Keratinocyte (primary cell): ENCODE data around the gene VPS37B. TPM values are rescaled to one million over a fixed set of nuclear protein-coding genes. Genes with fewer than 3 reads are reported as not detected.

ENCODE experiments used
- DNase-seq: peaks from one replicate; pipeline ENCODE4 v3.0.0-alpha.2; 2011; ENCODE audit warnings: low read depth, missing footprints, low spot score
- FAIRE-seq: peaks from 2 replicates; lab custom pipeline; 2011; peaks lifted over from hg19 to GRCh38; lab: Jason Lieb, UNC
- H2AFZ ChIP-seq: 2 replicates; pipeline ENCODE4 v1.6.0; 2012; ENCODE audit warnings: low read length, control low read depth, inconsistent platforms; ENCODE audit not compliant: control insufficient read depth
- H3K27ac ChIP-seq: 2 replicates; pipeline ENCODE4 v1.5.1; 2011; ENCODE audit warnings: low read length; ENCODE audit not compliant: control insufficient read depth, insufficient read depth
- H3K27me3 ChIP-seq: 3 replicates; pipeline ENCODE4 v1.6.0; 2011; ENCODE audit warnings: low read length; ENCODE audit not compliant: control insufficient read depth, insufficient read depth; ENCODE audit errors: extremely low read depth
- H3K36me3 ChIP-seq, 2 experiments: 2 replicates in 1 of 2; 3 replicates in 1 of 2; pipeline ENCODE4 v1.5.1; 2011; ENCODE audit warnings: low read length in 2 of 2, mild to moderate bottlenecking in 1 of 2; ENCODE audit not compliant: control insufficient read depth in 2 of 2, insufficient read depth in 2 of 2; ENCODE audit errors: extremely low read depth in 1 of 2
- H3K4me1 ChIP-seq: 3 replicates; pipeline ENCODE4 v1.5.1; 2011; ENCODE audit warnings: low read length; ENCODE audit not compliant: control insufficient read depth, insufficient read depth; ENCODE audit errors: extremely low read depth
- H3K4me2 ChIP-seq: 3 replicates; pipeline ENCODE4 v1.6.0; 2011; ENCODE audit warnings: low read depth, low read length; ENCODE audit not compliant: control insufficient read depth, insufficient read depth; ENCODE audit errors: extremely low read depth
- H3K4me3 ChIP-seq, 3 experiments: fragments of 200-600 bp in 1 of 3; sonication (generic) in 1 of 3; 2 replicates in 2 of 3; 3 replicates in 1 of 3; pipeline ENCODE4 v1.5.1; 2011 to 2016; ENCODE audit warnings: low read length in 3 of 3, mild to moderate bottlenecking in 3 of 3, control low read depth in 2 of 3, inconsistent platforms in 1 of 3, low read depth in 1 of 3, mixed read lengths in 1 of 3, mixed run types in 1 of 3, moderate library complexity in 1 of 3; ENCODE audit not compliant: control insufficient read depth in 2 of 3, insufficient read depth in 2 of 3; ENCODE audit errors: extremely low read depth in 1 of 3
- H3K79me2 ChIP-seq: 2 replicates; pipeline ENCODE4 v1.6.0; 2012; ENCODE audit warnings: low read length; ENCODE audit not compliant: control insufficient read depth, insufficient read depth
- H3K9ac ChIP-seq: 3 replicates; pipeline ENCODE4 v1.6.0; 2011; ENCODE audit warnings: low read length; ENCODE audit not compliant: control insufficient read depth, insufficient read depth; ENCODE audit errors: extremely low read depth
- H3K9me1 ChIP-seq: 3 replicates; pipeline ENCODE4 v1.6.0; 2011; ENCODE audit warnings: low read length; ENCODE audit not compliant: control insufficient read depth, insufficient read depth; ENCODE audit errors: extremely low read depth
- H3K9me3 ChIP-seq: 2 replicates; pipeline ENCODE4 v1.5.1; 2012; ENCODE audit warnings: low read depth, low read length; ENCODE audit not compliant: control insufficient read depth
- H4K20me1 ChIP-seq: 3 replicates; pipeline ENCODE4 v1.6.0; 2011; ENCODE audit warnings: low read length; ENCODE audit not compliant: control insufficient read depth, insufficient read depth; ENCODE audit errors: extremely low read depth
- CTCF ChIP-seq, 3 experiments: IDR thresholded peaks in 1 of 3; conservative IDR thresholded peaks in 1 of 3; optimal IDR thresholded peaks in 1 of 3; 2 replicates in 2 of 3; 3 replicates in 1 of 3; pipeline versions ENCODE3 to v1.5.1; 2011; ENCODE audit warnings: low read length in 3 of 3, mild to moderate bottlenecking in 3 of 3, moderate library complexity in 2 of 3, control low read depth in 1 of 3, inconsistent platforms in 1 of 3; ENCODE audit not compliant: insufficient read depth in 2 of 3; ENCODE audit errors: extremely low read depth in 1 of 3
- EZH2 ChIP-seq: IDR thresholded peaks from one replicate; pipeline ENCODE4 v1.6.1; 2012; ENCODE audit warnings: inconsistent platforms, mild to moderate bottlenecking, low read length, moderate library complexity
- dilution Hi-C: fragments of 300-500 bp; cut with MboI; formaldehyde crosslinking; loops from one replicate; pipeline ENCODE4 v1.7.0; 2020; ENCODE audit warnings: low sequenced_read_pairs; ENCODE audit not compliant: extremely low pct_ligation_motif_present
- polyA plus RNA-seq, 5 experiments: library from polyadenylated mRNA; depleted of rRNA in 3 of 5; stranded (reverse) in 3 of 5; stranded (forward) in 1 of 5; unstranded in 1 of 5; fragments of >200 nt; gene quantifications; 1 replicate in 1 of 5; 2 replicates in 3 of 5; 3 replicates in 1 of 5; pipeline versions ENCODE4 v1.2.1 to v1.2.3, GENCODE V29; 2011 to 2012; ENCODE audit warnings: missing spikeins in 2 of 5, low read depth in 1 of 5, low replicate concordance in 1 of 5

The VPS37B gene
- polyA plus RNA-seq, 1 donor (not counting 4 experiments of a cell fraction or from before 2014, with no cell fraction given) = 34.1 TPM

DNA sequence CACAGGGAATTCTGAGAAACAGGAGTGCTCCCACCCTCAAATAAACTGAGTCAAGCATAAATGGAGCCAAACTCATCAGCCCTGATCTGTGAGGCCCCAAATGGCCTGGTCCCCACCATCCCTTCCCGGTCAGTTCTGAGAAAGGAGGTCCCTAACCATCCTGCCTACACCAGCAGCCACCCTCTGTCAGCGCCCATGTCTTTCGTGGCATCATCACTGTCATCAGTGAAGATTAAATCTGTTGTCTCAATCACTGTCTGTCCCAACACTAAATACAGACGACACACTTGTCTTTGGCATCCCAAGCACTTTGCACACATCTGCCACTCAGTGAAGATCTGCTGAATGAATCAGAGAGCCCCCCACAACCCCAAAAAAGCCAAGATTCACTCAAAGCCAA lies 22.4 kb downstream of the VPS37B start:
- Histone ChIP-seq H3K4me2 (peak overlapping the region; percentile 25), H4K20me1 (peaks cover 13% of the 10 kb centered on the region), H3K9me1 (peaks cover 6% of the 10 kb centered on the region), H3K4me3 (no peak overlapping the region), H3K9me3 (no peaks in the 10 kb centered on the region), H3K4me1 (peaks cover 51% of the 10 kb centered on the region), H3K27me3 (no peaks in the 10 kb centered on the region), H3K9ac (peak overlapping the region; percentile 30), H2AFZ (no peak overlapping the region), H3K27ac (peak overlapping the region; percentile 91), H3K79me2 (peaks cover 98% of the 10 kb centered on the region), H3K36me3 (peaks cover 12 to 46% of the 10 kb centered on the region in 2 experiments)
- no peak for FAIRE-seq
- TF ChIP-seq EZH2 (no peak), CTCF (optimal IDR thresholded peaks at IDR 0.05 in 1 of 3, IDR thresholded peaks at IDR 0.05 in 1 of 3, conservative IDR thresholded peaks at IDR 0.05 in 1 of 3; ENCODE audit: extremely low read depth in 1 of 3, insufficient read depth in 2 of 3, low read length in 3 of 3) (no peak)
- dilution Hi-C loops = no loop called here
- DNase-seq = no peak

DNA sequence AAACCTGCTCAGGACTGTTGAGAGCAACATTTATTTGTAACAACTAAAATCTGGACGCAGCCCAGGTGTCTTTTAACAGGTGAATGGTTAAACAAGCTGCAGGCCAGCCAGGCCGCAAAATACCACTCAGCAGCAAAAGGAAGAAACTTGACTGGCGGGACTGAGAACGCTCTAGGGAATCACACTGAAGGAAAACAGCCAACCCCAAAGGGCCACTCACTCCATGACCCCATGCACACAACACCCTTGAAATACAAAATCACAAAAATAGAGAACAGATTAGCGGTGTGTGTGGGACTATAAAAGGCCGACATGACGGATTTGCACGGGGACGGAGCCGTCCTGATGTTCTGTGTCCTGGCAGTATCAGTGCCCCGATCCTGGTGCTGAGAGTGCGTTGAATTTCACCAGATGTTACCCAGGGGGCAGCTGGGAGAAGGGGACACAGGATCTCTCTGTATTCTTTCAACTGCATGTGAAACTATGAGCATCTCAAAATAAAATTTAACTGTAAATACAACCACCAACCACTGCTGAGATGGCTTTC lies 23.0 kb downstream of the VPS37B start:
- Histone ChIP-seq H2AFZ (no peak overlapping the region), H3K4me1 (peaks cover 57% of the 10 kb centered on the region), H3K9me1 (peaks cover 6% of the 10 kb centered on the region), H3K36me3 (peaks cover 12 to 51% of the 10 kb centered on the region in 2 experiments), H3K4me2 (peak overlapping the region; percentile 99), H3K9ac (peak overlapping the region; percentile 85), H4K20me1 (peaks cover 13% of the 10 kb centered on the region), H3K4me3 (peak overlapping the region in 1 of 3 experiments; percentile 70), H3K27me3 (no peaks in the 10 kb centered on the region), H3K9me3 (no peaks in the 10 kb centered on the region), H3K79me2 (peaks cover 95% of the 10 kb centered on the region), H3K27ac (peak overlapping the region; percentile 91)
- DNase-seq (no peak), FAIRE-seq (no peak)
- dilution Hi-C loops = no loop called here
- TF ChIP-seq EZH2 (no peak), CTCF (optimal IDR thresholded peaks at IDR 0.05 in 1 of 3, IDR thresholded peaks at IDR 0.05 in 1 of 3, conservative IDR thresholded peaks at IDR 0.05 in 1 of 3; ENCODE audit: extremely low read depth in 1 of 3, insufficient read depth in 2 of 3, low read length in 3 of 3) (no peak)
